Ishikawa (cell line): Measurements from ENCODE around the gene JPH4.

Experiments used
- CEBPB ChIP-seq: IDR thresholded peaks from 2 replicates; pipeline ENCODE4 v1.6.1; 2012
- CREB1 ChIP-seq: IDR thresholded peaks from 2 replicates; pipeline ENCODE4 v1.6.1; 2012; ENCODE audit warnings: low read depth
- EGR1 ChIP-seq: IDR thresholded peaks from 2 replicates; pipeline ENCODE4 v1.6.1; 2012
- EP300 ChIP-seq: IDR thresholded peaks from 2 replicates; pipeline ENCODE4 v1.6.1; 2012; ENCODE audit warnings: borderline replicate concordance
- FOXM1 ChIP-seq: IDR thresholded peaks from 2 replicates; pipeline ENCODE4 v1.6.1; 2012; ENCODE audit warnings: low read depth, borderline replicate concordance
- NFIC ChIP-seq: IDR thresholded peaks from 2 replicates; pipeline ENCODE4 v1.6.1; 2012
- RAD21 ChIP-seq: IDR thresholded peaks from 2 replicates; pipeline ENCODE4 v1.6.1; 2012; ENCODE audit warnings: low read depth
- TAF1 ChIP-seq: IDR thresholded peaks from 2 replicates; pipeline ENCODE4 v1.6.1; 2012; ENCODE audit warnings: low read depth, mild to moderate bottlenecking
- TCF12 ChIP-seq: IDR thresholded peaks from 2 replicates; pipeline ENCODE4 v1.6.1; 2012; ENCODE audit warnings: low read depth
- TEAD4 ChIP-seq: IDR thresholded peaks from 2 replicates; pipeline ENCODE4 v1.6.1; 2012
- YY1 ChIP-seq: IDR thresholded peaks from 2 replicates; pipeline ENCODE4 v1.6.1; 2012; ENCODE audit warnings: low read depth
- ZBTB7A ChIP-seq: IDR thresholded peaks from 2 replicates; pipeline ENCODE4 v1.6.1; 2012; ENCODE audit warnings: low read depth
- TF ChIP-seq, protein P1 (sequence below): IDR thresholded peaks from 2 replicates; pipeline ENCODE4 v1.6.1; 2012
- TF ChIP-seq, protein P2 (sequence below): IDR thresholded peaks from 2 replicates; pipeline ENCODE4 v1.6.1; 2012
- TF ChIP-seq, protein P3 (sequence below): IDR thresholded peaks from 2 replicates; pipeline ENCODE4 v1.6.1; 2012; ENCODE audit warnings: low read depth, mild to moderate bottlenecking

The JPH4 gene

DNA sequence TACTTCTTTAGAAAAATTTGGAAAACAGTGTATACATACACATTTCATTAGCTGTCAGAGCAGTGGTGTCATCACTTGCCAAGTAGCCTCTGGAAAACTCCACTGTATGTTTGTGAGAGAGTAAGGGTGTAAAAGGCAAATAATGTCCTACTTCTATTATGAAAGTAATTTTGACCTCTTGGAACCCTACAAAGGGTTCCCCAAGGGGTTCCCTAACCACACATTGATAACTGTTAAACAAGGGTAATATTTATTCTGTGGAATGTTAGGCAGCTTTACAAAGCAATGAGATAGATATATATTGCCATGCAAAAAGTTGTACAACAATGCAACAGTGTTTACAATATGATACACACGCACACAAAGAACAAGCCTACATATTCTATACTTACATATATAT lies 38.9 kb upstream of the JPH4 start:
- no peak for TF ChIP-seq ZBTB7A
- TF ChIP-seq, protein P1, sequence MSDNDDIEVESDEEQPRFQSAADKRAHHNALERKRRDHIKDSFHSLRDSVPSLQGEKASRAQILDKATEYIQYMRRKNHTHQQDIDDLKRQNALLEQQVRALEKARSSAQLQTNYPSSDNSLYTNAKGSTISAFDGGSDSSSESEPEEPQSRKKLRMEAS, result no peak
- no peak for TF ChIP-seq RAD21
- TF ChIP-seq, protein P2, sequence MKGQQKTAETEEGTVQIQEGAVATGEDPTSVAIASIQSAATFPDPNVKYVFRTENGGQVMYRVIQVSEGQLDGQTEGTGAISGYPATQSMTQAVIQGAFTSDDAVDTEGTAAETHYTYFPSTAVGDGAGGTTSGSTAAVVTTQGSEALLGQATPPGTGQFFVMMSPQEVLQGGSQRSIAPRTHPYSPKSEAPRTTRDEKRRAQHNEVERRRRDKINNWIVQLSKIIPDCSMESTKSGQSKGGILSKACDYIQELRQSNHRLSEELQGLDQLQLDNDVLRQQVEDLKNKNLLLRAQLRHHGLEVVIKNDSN, result no peak
- no peak for TF ChIP-seq NFIC
- no peak for TF ChIP-seq TCF12
- TF ChIP-seq TEAD4, result no peak
- TF ChIP-seq, protein P3, sequence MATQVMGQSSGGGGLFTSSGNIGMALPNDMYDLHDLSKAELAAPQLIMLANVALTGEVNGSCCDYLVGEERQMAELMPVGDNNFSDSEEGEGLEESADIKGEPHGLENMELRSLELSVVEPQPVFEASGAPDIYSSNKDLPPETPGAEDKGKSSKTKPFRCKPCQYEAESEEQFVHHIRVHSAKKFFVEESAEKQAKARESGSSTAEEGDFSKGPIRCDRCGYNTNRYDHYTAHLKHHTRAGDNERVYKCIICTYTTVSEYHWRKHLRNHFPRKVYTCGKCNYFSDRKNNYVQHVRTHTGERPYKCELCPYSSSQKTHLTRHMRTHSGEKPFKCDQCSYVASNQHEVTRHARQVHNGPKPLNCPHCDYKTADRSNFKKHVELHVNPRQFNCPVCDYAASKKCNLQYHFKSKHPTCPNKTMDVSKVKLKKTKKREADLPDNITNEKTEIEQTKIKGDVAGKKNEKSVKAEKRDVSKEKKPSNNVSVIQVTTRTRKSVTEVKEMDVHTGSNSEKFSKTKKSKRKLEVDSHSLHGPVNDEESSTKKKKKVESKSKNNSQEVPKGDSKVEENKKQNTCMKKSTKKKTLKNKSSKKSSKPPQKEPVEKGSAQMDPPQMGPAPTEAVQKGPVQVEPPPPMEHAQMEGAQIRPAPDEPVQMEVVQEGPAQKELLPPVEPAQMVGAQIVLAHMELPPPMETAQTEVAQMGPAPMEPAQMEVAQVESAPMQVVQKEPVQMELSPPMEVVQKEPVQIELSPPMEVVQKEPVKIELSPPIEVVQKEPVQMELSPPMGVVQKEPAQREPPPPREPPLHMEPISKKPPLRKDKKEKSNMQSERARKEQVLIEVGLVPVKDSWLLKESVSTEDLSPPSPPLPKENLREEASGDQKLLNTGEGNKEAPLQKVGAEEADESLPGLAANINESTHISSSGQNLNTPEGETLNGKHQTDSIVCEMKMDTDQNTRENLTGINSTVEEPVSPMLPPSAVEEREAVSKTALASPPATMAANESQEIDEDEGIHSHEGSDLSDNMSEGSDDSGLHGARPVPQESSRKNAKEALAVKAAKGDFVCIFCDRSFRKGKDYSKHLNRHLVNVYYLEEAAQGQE, result no peak
- no peak for TF ChIP-seq CEBPB

DNA sequence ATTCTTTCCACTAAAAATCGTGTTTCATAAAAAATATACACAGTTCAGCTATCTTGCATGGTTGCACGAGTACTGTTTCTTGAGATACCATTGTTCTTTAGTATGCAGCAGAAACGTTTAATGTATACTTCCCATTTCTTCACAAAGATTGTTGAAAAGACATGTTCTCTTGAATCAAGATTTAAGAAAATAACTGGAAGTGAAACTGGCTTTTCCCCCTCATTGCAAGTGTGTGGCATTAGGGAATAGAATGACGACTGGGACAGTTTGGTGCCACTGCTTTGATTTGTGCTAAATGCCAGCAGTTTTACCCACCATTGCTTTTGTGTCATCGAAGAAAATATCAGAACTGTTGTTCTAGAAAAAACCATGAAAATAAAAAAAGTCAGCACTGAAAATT lies 37.3 kb upstream of the JPH4 start:
- TF ChIP-seq TCF12, result no peak
- TF ChIP-seq FOXM1, result no peak
- TF ChIP-seq EP300, result no peak
- no peak for TF ChIP-seq CEBPB
- TF ChIP-seq YY1, result no peak
- no peak for TF ChIP-seq EGR1
- TF ChIP-seq, protein P2, result no peak
- no peak for TF ChIP-seq NFIC
- TF ChIP-seq, protein P3, result no peak
- no peak for TF ChIP-seq ZBTB7A
- TF ChIP-seq, protein P1, result no peak
- no peak for TF ChIP-seq TAF1
- no peak for TF ChIP-seq RAD21
- no peak for TF ChIP-seq CREB1
- no peak for TF ChIP-seq TEAD4

DNA sequence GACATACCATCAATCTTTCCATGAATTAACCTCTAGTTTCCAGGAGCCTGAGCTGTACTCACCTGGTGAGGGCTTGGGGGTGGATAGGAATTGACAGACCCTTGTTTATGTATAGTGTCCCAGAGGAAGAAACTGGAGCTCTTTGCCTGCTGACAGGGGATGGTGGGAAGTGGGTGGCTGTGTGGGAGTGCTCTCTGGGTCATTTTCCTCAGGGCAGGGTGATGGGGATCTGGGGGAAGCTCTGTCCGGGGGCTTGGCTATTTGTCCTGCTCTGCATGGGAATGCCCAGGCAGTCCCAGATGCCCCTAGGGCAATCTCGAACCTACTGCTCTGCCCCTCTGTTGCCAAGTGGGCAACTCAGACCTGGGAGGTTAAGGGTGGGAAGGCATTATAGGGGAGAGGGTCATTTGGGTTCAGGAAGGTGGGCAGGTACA lies 35.8 kb upstream of the JPH4 start:
- TF ChIP-seq NFIC (no peak), EP300 (no peak), YY1 (no peak), RAD21 (no peak), TEAD4 (no peak), ZBTB7A (no peak), CEBPB (no peak), FOXM1 (no peak), CREB1 (no peak), TAF1 (no peak), EGR1 (no peak), TCF12 (no peak)
- TF ChIP-seq, protein P3, result no peak
- TF ChIP-seq, protein P1, result no peak

DNA sequence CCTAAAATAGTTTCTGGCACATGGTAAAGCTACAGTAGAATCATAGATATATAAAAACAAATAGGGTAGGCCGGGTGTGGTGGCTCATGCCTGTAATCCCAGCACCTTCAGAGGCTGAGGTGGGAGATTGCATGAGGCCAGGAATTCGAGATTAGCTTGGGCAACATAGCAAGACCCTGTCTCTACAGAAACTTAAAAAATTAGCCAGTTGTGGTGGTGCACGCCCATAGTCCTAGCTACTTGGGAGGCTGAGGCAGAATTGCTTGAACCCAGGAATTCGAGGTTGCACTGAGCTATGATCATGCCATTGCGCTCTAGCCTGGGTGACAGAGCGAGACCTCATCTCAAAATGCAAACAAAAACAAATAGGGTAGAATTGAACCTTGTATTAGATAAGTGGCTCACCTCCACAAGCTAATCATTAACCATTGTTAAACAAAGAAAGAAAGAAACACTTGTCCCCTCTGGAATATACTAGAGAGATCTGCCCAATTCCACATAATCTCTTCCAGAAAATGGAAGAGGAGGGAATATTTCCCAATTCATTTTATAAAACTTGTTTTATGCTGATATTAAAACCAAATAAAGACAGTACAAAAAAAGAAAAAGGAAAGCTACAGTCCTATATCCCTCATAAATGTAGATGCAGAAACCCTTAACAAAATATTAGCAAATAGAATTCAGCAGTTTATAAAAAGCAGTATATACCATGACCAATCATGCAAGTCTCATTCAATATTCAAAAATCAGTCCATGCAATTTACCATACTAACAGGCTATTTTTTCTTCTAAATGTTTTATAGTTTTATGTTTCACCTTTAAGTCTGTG lies 34.9 kb upstream of the JPH4 start:
- TF ChIP-seq TEAD4 (no peak), CEBPB (no peak), NFIC (no peak), TAF1 (no peak), TCF12 (no peak), EP300 (no peak), EGR1 (no peak), FOXM1 (no peak), CREB1 (no peak), YY1 (no peak), RAD21 (no peak), ZBTB7A (no peak)
- TF ChIP-seq, protein P2, result no peak
- TF ChIP-seq, protein P3, result no peak
- TF ChIP-seq, protein P1, result no peak
